Skeletal muscle cell (primary cell): ENCODE results near the gene COX15.
"Not testable (repeated sequence)": the region's sequence is repeated elsewhere in the genome, so short reads cannot be mapped to it uniquely, and the experiment has no call there.

Experiments
- DNase-seq: peaks from one replicate; pipeline ENCODE4 v3.0.0-alpha.2; 2010; ENCODE audit warnings: low read depth
- H3K4me3 ChIP-seq: 2 replicates; pipeline ENCODE4 v1.5.1; 2011; ENCODE audit warnings: low read depth, mild to moderate bottlenecking, control low read depth, low read length, moderate library complexity

COX15 gene

GRCh38 chr10:99742701-99743100, 10.8 kb upstream of the COX15 start:
- no peak overlapping the region for H3K4me3 ChIP-seq
- DNase-seq: peak; percentile 16

GRCh38 chr10:99742254-99742653, 10.3 kb upstream of the COX15 start:
- no peak overlapping the region for H3K4me3 ChIP-seq
- DNase-seq: peak; percentile 23

- H3K4me3 ChIP-seq: no peak overlapping the region
These were observed 9.1 kb upstream of the COX15 start for GRCh38 chr10:99740933-99741559.

GRCh38 chr10:99740260-99740659, 8.3 kb upstream of the COX15 start:
- H3K4me3 ChIP-seq: no peak overlapping the region
- DNase-seq: no peak

More at GRCh38 chr10:99740933-99741559, 9.1 kb upstream of the COX15 start:
- DNase-seq: no peak

GRCh38 chr10:99734111-99734510, 2.2 kb upstream of the COX15 start:
- H3K4me3 ChIP-seq, DNase-seq: not testable (repeated sequence)

- peak overlapping the region; percentile 25 for H3K4me3 ChIP-seq
- DNase-seq: no peak
These were observed 1.4 kb upstream of the COX15 start for GRCh38 chr10:99733366-99733765.

GRCh38 chr10:99731306-99732032, 458 bp downstream of the COX15 start:
- H3K4me3 ChIP-seq: peak overlapping the region; percentile 95
- DNase-seq: no peak

- no peak overlapping the region for H3K4me3 ChIP-seq
- peak; percentile 29 for DNase-seq
These were observed 1.9 kb downstream of the COX15 start for GRCh38 chr10:99730026-99730425.

- H3K4me3 ChIP-seq: no peak overlapping the region
- no peak for DNase-seq
These were observed 11.5 kb downstream of the COX15 start for GRCh38 chr10:99720387-99720786.

- no peak for DNase-seq
- no peak overlapping the region for H3K4me3 ChIP-seq
These were observed 17.5 kb downstream of the COX15 start for GRCh38 chr10:99714446-99714845.

GRCh38 chr10:99711129-99711719, 20.7 kb downstream of the COX15 start:
- no peak overlapping the region for H3K4me3 ChIP-seq
- no peak for DNase-seq

GRCh38 chr10:99709480-99710229, 22.3 kb downstream of the COX15 start:
- H3K4me3 ChIP-seq: no peak overlapping the region
- DNase-seq: no peak

- no peak overlapping the region for H3K4me3 ChIP-seq
- DNase-seq: no peak
These were observed 23.4 kb downstream of the COX15 start for GRCh38 chr10:99708428-99709012.

- no peak for DNase-seq
- H3K4me3 ChIP-seq: no peak overlapping the region
These were observed 31.3 kb downstream of the COX15 start for GRCh38 chr10:99700649-99701048.

- H3K4me3 ChIP-seq: no peak overlapping the region
- no peak for DNase-seq
These were observed 33.3 kb downstream of the COX15 start for GRCh38 chr10:99698504-99699080.

GRCh38 chr10:99695761-99696160, 36.2 kb downstream of the COX15 start:
- no peak for DNase-seq
- no peak overlapping the region for H3K4me3 ChIP-seq

- H3K4me3 ChIP-seq: no peak overlapping the region
- no peak for DNase-seq
These were observed 37.9 kb downstream of the COX15 start for GRCh38 chr10:99693933-99694583.

GRCh38 chr10:99689461-99689860, 42.5 kb downstream of the COX15 start:
- H3K4me3 ChIP-seq: no peak overlapping the region
- DNase-seq: no peak

- no peak overlapping the region for H3K4me3 ChIP-seq
- DNase-seq: no peak
These were observed 46.3 kb downstream of the COX15 start for GRCh38 chr10:99685597-99685967.
